Measurements from ENCODE around the gene TCP10L.
"Not testable (repeated sequence)": the region's sequence is repeated elsewhere in the genome, so short reads cannot be mapped to it uniquely, and the experiment has no call there.

TCP10L gene

GRCh38 chr21:32549440-32549839, 35.9 kb downstream of the TCP10L start:
- DNase-seq = no peak

GRCh38 chr21:32548978-32549377, 36.3 kb downstream of the TCP10L start:
- DNase-seq = no peak

- no peak for DNase-seq
Observed at GRCh38 chr21:32547018-32547417, 38.3 kb downstream of the TCP10L start.

GRCh38 chr21:32545948-32546441, 39.3 kb downstream of the TCP10L start:
- DNase-seq = no peak

- no peak for DNase-seq
Observed at GRCh38 chr21:32544697-32545096, 40.6 kb downstream of the TCP10L start.

- no peak for DNase-seq
Observed at GRCh38 chr21:32543975-32544374, 41.3 kb downstream of the TCP10L start.

GRCh38 chr21:32543056-32543455, 42.3 kb downstream of the TCP10L start:
- not testable (repeated sequence) for DNase-seq

- DNase-seq = no peak
Observed at GRCh38 chr21:32539378-32539777, 45.9 kb downstream of the TCP10L start.

- no peak for DNase-seq
Observed at GRCh38 chr21:32538147-32538792, 47.1 kb downstream of the TCP10L start.

GRCh38 chr21:32537569-32537881, 47.8 kb downstream of the TCP10L start:
- DNase-seq = no peak

- DNase-seq = no peak
Observed at GRCh38 chr21:32535612-32536011, 49.7 kb downstream of the TCP10L start.

GRCh38 chr21:32534113-32534512, 51.2 kb downstream of the TCP10L start:
- no peak for DNase-seq

GRCh38 chr21:32533611-32534010, 51.7 kb downstream of the TCP10L start:
- no peak for DNase-seq

GRCh38 chr21:32533053-32533452, 52.3 kb downstream of the TCP10L start:
- no peak for DNase-seq

GRCh38 chr21:32532636-32533035, 52.7 kb downstream of the TCP10L start:
- DNase-seq = no peak

GRCh38 chr21:32531561-32531960, 53.8 kb downstream of the TCP10L start:
- not testable (repeated sequence) for DNase-seq

GRCh38 chr21:32530809-32531208, 54.5 kb downstream of the TCP10L start:
- DNase-seq = not testable (repeated sequence)

- no peak for DNase-seq
Observed at GRCh38 chr21:32529679-32530078, 55.6 kb downstream of the TCP10L start.

- DNase-seq = no peak
Observed at GRCh38 chr21:32525282-32525681, 60.0 kb downstream of the TCP10L start.

GRCh38 chr21:32523988-32524719, 61.2 kb downstream of the TCP10L start:
- DNase-seq = no peak

Measured in MV-4-11 (cell line).